ENCODE data around the gene CYBB.

The CYBB gene

GRCh38 chrX:37846141-37846540, 66.3 kb downstream of the CYBB start:
- DNase-seq = no peak

DNA sequence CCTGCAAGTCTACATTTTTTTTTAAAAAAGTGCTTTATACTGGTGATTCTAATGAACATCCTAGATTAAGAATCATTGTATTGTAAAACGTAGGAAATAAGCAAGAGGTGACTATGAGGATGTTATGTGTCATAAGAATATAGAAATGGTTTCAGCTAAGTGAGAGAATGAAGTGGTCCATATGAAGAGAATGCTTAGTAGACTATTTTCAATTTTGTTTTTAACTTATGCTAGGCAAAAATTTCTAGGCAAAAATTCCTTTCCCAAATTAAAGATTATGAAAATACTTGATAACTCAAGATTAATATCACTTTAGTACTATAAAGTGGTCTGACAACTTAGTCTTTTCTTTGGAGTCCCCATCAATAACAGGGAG, 66.7 kb downstream of the CYBB start:
- DNase-seq = no peak

DNA sequence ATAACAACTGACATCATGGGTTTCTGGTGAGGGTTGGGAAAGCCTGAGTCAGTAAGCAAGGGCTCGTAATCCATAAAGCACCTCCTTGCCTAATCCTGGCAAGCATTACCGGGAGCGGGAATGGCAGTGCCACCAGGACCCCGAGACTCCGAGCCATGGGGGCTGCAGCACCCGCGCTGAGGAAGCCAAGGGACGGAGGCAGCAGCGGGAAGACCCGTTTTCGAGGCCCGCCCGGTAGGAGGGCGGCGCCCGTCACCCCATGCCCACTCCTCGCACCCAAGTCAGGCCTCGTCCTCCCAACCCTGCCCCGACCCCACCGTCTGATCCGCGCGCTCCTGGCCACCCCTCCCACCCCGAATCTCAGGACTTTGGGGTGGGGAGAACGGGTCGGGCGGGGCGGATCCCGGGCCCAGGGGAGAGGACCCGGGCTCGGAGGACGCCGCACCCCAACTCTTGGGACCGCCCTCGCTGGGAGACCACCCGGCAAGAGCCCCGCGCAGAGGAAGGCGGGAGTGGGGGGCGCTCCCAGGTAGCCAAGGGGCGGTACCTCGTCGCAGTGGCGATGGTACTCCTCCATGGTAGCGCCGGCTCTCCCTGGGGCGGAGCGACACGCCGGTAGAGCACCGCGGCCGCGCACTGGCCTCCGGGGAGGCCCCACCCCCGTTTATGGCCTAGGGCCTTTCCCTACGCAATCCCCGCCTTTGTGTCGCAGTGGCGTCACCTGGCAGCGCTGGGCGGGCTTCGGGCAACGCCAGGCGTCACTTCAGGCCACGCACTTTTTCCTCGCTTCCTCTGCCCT, 67.3 kb downstream of the CYBB start, which contains the start of gene DYNLT3:
Gene DYNLT3 (minus strand): TSS at position 638 of the 799 bp plus-strand sequence. CDS start 61 bp downstream, at position 577.
- peak; percentile 75 for DNase-seq

DNA sequence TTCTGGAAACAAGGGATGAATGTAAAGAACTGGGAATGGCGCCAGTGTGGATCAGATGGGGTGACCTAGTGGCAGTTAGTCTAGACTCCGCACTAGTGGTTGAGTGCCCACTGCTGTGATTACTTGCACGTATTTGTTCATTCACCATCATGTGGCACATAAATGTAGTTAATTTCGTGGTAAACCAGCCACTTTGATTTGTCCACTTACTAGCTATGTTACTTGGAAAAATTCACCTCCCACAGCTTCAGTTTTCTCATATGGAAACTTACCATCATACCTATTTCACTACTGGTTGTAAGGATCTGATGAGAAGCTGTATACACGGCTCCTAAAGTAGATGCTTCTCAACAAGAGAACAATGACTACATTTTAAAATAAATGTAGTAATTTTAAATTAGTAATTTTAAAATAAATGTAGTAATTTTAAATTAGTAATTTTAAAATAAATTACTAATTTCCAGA, 67.9 kb downstream of the CYBB start:
- DNase-seq = no peak

GRCh38 chrX:37854148-37854547, 74.3 kb downstream of the CYBB start:
- DNase-seq = no peak

- no peak for DNase-seq
Observed at GRCh38 chrX:37854748-37855147, 74.9 kb downstream of the CYBB start.

- DNase-seq = no peak
Observed at GRCh38 chrX:37860721-37861120, 80.9 kb downstream of the CYBB start.

- no peak for DNase-seq
Observed at GRCh38 chrX:37862851-37863250, 83.0 kb downstream of the CYBB start.
